Left ventricle myocardium superior (tissue), 1 donor: ENCODE results near the gene GPR143. TPM values are rescaled to one million over a fixed set of nuclear protein-coding genes. Genes with fewer than 3 reads are reported as not detected.
A peak's percentile ranks its signal among the peaks of the same experiment; 100 is the strongest.

Experiments
- ATAC-seq: fragments of 200-7000 bp; cut with Tn5 transposase; one replicate; pipeline ENCODE4 v1.9.1; 2020; ENCODE audit warnings: mild to moderate bottlenecking, moderate library complexity
- DNase-seq: peaks from one replicate; pipeline ENCODE4 v3.0.0-alpha.2; 2020
- intact Hi-C: fragments of 100-400 bp; cut with micrococcal nuclease; formaldehyde crosslinking; loops from one replicate; pipeline ENCODE4 v1.11.0; 2022
- total RNA-seq: library from RNA; stranded (reverse); fragmentation: NEBNext Ultra II Directional; extraction: Animal tissue kit (Norgen Biotek cat#: 25700); gene quantifications from one replicate; pipeline ENCODE4 v1.2.1, GENCODE V29; 2021
- donor health status: DM: no; HTN: yes; CAD: no; lungs with severe emphysema.

Gene GPR143
- total RNA-seq, 1 donor from 2014 or later, result not detected

DNA sequence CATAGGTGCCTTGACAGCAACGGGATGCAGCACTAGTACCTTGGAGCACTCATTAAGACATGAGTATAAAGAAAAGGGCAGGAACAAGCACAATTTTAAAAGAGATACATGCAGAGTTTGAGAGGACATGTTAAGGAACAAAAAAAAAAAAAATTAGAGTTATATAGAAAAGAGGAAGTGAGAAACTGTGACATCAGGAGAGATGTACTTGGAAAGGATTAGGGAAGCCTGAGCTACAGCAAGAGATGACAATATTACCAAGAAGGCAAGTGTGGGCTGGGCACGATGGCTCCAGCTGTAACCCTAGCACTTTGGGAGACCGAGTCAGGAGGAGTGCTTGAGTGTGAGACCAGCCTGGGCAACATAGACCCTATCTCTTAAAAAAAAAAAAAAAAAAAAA lies 37.4 kb downstream of the GPR143 start:
- no peak for ATAC-seq
- intact Hi-C loops, result no loop called here
- DNase-seq, result no peak

GRCh38 chrX:9724711-9725110 lies 40.9 kb downstream of the GPR143 start:
- DNase-seq (no peak), ATAC-seq (no peak)
- intact Hi-C loops, result no loop called here

DNA sequence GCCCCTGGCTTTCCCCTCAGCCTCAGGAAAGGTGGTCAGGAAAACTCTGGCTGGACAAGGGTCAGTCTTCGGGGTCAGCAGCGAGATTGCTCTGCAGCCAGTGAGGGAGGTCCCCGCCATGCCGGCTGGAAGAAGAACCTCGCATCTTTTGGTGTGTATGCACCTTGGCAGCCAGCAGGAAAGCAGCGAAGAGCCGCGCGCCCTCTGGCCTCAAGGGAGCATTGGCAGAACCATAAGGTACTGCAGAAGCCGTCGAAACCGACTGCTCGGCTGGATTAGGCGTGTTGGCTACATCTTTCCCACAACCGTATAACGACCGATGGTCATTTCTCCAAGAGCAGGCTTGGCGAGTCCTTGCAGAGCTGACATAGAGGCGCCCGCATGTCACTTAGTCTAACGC lies 48.3 kb downstream of the GPR143 start:
- no peak for ATAC-seq
- intact Hi-C loops, result no loop called here
- DNase-seq, result no peak

GRCh38 chrX:9710332-9710731 lies 55.3 kb downstream of the GPR143 start:
- no peak for ATAC-seq
- intact Hi-C loops, result no loop called here
- no peak for DNase-seq

GRCh38 chrX:9708923-9709553 lies 56.6 kb downstream of the GPR143 start:
- intact Hi-C loops, result no loop called here
- ATAC-seq (peak; percentile 80), DNase-seq (peak; percentile 82)

DNA sequence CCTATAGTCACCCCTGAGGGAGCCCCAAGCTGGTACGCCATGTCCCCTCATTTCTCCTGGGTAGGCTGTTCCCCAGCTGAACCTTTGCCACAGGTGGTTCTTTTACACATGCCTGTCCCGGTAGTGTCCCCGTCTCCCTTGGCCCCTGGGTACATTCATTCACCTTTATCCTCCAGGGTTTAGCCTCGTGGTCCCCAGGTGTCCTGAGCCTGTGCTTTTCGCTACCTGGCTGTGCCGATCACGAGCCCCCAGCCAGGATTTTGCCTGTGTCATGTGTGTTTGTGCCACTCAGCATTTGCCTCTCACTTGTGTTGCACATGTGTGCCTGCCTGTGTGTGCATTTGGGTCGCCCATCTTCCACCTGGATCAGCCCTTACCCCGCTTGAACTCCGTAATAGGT lies 57.6 kb downstream of the GPR143 start:
- no peak for ATAC-seq
- intact Hi-C loops, result no loop called here
- DNase-seq, result no peak

GRCh38 chrX:9707306-9708033 lies 58.2 kb downstream of the GPR143 start:
- intact Hi-C loops, result no loop called here
- no peak for ATAC-seq
- DNase-seq, result no peak

GRCh38 chrX:9706421-9706820 lies 59.2 kb downstream of the GPR143 start:
- ATAC-seq, result no peak
- DNase-seq, result no peak
- intact Hi-C loops, result no loop called here

GRCh38 chrX:9704876-9705465 lies 60.7 kb downstream of the GPR143 start:
- ATAC-seq (no peak), DNase-seq (no peak)
- intact Hi-C loops, result no loop called here

DNA sequence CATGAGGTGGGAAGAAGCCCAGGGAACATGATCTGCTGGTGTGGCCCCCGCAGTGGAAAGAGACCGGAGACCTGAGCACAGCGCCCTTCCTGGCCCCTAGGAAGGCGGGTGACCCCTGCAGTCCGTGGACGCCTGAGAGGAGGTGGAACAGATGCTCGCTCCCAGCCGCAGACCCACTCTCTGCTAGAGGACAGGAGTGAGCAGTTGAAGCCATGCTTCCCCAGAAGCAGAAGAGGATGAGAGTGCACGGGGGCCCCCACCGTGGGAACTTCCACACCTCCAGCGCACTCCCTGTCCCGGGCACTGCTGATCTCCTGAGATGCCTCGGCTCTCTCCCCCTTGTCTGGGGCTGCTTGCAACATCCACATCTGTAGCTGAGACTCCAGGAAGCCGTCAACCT lies 62.2 kb downstream of the GPR143 start:
- ATAC-seq (no peak), DNase-seq (no peak)
- intact Hi-C loops, result no loop called here

- intact Hi-C loops, result no loop called here
- ATAC-seq (no peak), DNase-seq (no peak)
Observed at GRCh38 chrX:9701790-9702189, 63.9 kb downstream of the GPR143 start.

DNA sequence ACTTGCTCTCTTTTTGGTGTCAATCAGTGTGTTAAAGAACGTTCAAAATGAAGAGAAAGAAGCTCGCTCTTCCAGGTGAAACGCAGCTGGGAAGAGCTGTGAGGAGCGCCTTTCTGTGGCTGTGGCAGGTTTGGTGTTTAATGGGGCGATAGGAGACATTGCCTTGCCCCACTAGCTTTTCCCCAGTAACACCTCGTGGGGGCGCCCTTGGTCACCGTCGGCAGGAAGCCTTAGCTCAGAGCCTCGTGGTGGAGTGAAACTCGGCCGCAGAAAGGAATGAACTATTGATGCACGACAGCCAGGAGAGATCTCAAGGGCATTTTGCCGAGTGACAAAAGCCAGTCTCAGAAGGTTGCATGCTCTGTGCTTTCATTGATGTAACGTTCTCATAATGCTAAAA lies 65.1 kb downstream of the GPR143 start:
- ATAC-seq (no peak), DNase-seq (no peak)
- intact Hi-C loops, result no loop called here

DNA sequence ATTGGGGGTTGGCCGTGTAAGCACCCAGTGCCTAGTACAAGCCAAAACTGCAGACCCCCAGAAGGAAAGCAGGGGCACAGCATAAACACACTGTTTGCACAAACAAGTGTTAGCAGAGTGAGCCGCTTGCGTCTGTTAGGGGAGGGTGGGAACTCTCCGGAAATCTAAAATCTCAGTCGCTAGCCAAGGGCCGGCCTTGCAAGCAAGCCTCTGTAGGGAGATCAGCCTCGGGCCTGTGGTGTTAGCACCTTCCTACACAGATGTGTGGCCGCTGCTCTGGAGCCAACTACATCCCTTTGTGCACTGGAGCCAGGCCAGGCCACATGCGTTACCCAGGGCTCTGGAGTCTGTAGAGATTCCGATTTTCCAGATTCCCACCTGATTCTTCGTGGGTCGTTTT lies 67.1 kb downstream of the GPR143 start:
- DNase-seq (no peak), ATAC-seq (no peak)
- intact Hi-C loops, result no loop called here

DNA sequence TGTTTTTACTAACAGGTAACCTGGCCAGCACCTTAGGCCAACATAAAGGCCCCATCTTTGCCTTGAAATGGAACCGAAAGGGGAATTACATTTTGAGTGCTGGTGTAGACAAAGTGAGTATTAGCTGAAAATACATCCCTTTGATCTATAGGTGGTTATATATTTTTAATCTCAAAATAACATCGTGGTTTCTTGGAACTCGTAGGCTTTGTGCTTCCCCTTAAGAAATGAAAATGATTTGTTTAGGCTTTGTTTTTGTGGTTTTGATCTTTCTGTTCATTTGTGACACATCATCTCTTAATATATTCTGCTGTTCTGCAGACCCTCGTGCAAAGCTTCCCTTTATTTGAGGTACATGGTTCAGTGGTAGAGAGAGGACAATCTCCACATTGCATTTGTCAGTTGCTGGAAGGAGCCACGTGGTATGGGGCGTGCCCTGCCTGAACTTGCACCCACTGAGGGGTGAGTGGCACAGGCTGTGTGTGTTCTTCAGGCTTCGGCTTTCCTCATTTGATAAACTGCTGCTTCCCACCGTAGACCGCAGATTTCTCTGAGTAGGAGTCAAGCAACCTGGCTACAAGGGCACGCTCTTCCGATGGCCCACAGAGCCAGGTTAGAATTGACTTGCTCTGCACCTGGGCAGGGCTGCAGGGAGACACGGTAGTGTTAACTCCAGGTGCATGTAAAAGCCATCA lies 72.2 kb downstream of the GPR143 start:
- ATAC-seq (no peak), DNase-seq (no peak)
- intact Hi-C loops, result no loop called here

DNA sequence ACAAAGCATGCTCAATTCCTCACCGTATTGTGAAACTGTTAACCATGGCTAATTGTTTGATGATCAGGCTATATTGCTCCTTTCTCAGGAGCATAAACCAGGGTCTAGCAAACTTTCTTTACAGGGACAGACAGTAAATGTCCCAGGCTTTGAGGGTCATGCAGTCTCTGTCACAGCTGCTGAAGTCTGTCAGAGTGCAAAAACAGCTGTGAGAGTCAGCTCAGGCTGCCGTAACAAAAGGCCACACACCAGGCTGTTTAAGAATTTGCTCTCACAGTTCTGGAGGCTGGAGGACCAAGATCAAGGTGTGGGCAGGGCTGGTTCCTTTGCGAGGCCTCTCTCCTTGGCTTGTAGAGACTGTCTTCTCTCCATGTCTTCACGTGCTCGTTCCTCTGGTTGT lies 75.6 kb downstream of the GPR143 start:
- ATAC-seq (no peak), DNase-seq (no peak)
- intact Hi-C loops, result no loop called here

- no peak for DNase-seq
- intact Hi-C loops, result no loop called here
- ATAC-seq, result no peak
Observed at GRCh38 chrX:9688833-9689232, 76.8 kb downstream of the GPR143 start.

DNA sequence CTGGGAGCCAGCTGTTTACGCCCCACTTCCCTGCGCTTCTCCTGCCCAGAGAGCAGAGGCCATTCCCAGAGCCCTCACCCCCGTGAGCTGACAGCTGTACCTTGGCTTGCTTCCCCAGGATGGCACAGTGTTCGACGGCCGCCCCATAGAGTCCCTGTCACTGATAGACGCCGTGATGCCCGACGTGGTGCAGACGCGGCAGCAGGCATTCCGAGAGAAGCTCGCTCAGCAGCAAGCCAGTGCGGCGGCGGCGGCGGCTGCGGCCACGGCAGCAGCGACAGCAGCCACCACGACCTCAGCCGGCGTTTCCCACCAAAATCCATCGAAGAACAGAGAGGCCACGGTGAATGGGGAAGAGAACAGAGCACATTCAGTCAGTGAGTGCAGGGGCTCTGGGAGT lies 77.7 kb downstream of the GPR143 start:
- intact Hi-C loops, result no loop called here
- ATAC-seq (no peak), DNase-seq (no peak)

DNA sequence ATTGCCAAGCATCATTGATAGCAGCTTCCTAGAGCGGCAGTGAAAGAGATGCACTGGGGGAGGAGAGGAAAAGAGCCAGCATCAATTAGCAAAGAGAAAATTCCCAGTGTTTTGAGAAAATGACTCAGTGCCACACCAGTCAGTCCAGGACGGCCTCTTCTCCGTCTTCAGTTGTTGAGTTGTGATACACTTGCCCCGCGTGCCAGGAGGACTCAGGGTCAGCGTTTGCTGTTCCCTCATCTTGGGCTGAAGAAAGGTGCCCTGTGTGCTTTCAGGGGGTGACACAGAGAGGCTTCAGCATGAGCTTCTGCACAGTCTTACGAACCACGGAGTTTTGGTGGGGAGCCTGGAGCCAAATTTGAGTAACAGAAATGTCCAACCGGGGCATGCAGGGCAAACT lies 82.3 kb downstream of the GPR143 start:
- intact Hi-C loops, result no loop called here

GRCh38 chrX:9682861-9683260 lies 82.8 kb downstream of the GPR143 start:
- intact Hi-C loops, result no loop called here
- DNase-seq (no peak), ATAC-seq (no peak)

More for the DNA sequence above, 82.3 kb downstream of the GPR143 start:
- ATAC-seq (no peak), DNase-seq (no peak)

GRCh38 chrX:9682456-9682855 lies 83.2 kb downstream of the GPR143 start:
- DNase-seq (no peak), ATAC-seq (peak; percentile 42)
- intact Hi-C loops, result no loop called here
